Lower lobe of right lung (tissue), 2 donors: Measurements from ENCODE around the gene N4BP2L2. TPM values are rescaled to one million over a fixed set of nuclear protein-coding genes. Genes with fewer than 3 reads are reported as not detected.

Experiments used
- ATAC-seq, 2 donors: fragments of 200-7000 bp; cut with Tn5 transposase; one replicate each; pipeline ENCODE4 v1.9.1; 2020 to 2022; ENCODE audit warnings: mild to moderate bottlenecking in 2 of 2, moderate library complexity in 2 of 2
- DNase-seq: peaks from one replicate; pipeline ENCODE4 v3.0.0-alpha.2; 2020
- H3K27ac ChIP-seq: fragments of 200-600 bp; one replicate; pipeline ENCODE4 v1.8.0; 2022
- H3K27me3 ChIP-seq: fragments of 200-600 bp; one replicate; pipeline ENCODE4 v1.8.0; 2022; ENCODE audit warnings: low read depth
- H3K36me3 ChIP-seq: fragments of 200-600 bp; one replicate; pipeline ENCODE4 v1.8.0; 2022; ENCODE audit warnings: mild to moderate bottlenecking
- H3K4me1 ChIP-seq: fragments of 200-600 bp; one replicate; pipeline ENCODE4 v1.8.0; 2022
- H3K4me3 ChIP-seq: fragments of 200-600 bp; one replicate; pipeline ENCODE4 v1.8.0; 2022; ENCODE audit warnings: mild to moderate bottlenecking
- H3K9me3 ChIP-seq: fragments of 200-600 bp; one replicate; pipeline ENCODE4 v1.8.0; 2022
- intact Hi-C: fragments of 100-400 bp; cut with DNase I; formaldehyde crosslinking; loops from one replicate; pipeline ENCODE4 v1.11.0; 2022
- total RNA-seq: library from RNA; stranded (reverse); fragmentation: NEBNext Ultra II Directional; extraction: Animal tissue kit (Norgen Biotek cat#: 25700); gene quantifications from one replicate; pipeline ENCODE4 v1.2.1, GENCODE V29; 2021
- TF ChIP-seq, protein P1 (sequence below): fragments of 200-600 bp; IDR thresholded peaks from one replicate; pipeline ENCODE4 v1.8.0; 2022; ENCODE audit warnings: antibody characterized with exemption, mild to moderate bottlenecking
- donor health status: DM: no; HTN: yes; CAD: no; lungs with severe emphysema.

Gene N4BP2L2
- total RNA-seq, 1 donor from 2014 or later = 192 TPM

DNA sequence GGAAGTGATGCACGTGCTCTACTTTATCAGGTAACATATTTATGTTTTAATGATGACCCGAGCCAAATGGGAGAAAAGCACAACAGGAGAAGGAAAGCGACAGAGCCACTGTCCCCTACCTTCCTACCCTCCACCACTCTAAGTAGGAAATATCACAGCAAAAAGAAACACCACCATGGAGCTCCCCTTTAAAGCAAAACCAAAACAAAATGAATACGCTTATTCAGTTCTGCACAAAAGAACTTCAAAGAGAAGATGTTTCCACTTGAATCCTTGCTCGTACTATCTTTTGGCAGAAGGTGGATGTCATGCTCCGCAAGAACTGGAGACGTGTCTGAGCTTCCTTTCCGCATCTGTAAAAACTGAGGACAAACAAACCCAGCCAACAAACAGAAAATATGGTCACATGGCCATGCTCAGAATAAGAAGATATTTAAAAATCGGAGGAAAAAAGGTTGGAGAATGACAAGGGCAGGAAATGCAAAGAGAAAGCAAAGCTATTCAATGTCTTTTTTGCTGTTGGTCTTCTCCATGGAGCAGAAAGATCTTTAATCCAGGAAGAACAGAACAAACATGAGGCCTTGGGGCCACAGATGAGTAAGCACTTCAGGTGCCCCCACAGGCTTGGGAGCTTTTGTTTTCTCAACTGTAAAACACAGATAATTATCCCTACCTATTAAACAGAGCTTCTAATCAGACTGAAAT, 130.1 kb downstream of the N4BP2L2 start:
- peaks cover 39% of the 10 kb centered on the region for H3K36me3 ChIP-seq
- no peaks in the 10 kb centered on the region for H3K9me3 ChIP-seq
- TF ChIP-seq, protein P1, sequence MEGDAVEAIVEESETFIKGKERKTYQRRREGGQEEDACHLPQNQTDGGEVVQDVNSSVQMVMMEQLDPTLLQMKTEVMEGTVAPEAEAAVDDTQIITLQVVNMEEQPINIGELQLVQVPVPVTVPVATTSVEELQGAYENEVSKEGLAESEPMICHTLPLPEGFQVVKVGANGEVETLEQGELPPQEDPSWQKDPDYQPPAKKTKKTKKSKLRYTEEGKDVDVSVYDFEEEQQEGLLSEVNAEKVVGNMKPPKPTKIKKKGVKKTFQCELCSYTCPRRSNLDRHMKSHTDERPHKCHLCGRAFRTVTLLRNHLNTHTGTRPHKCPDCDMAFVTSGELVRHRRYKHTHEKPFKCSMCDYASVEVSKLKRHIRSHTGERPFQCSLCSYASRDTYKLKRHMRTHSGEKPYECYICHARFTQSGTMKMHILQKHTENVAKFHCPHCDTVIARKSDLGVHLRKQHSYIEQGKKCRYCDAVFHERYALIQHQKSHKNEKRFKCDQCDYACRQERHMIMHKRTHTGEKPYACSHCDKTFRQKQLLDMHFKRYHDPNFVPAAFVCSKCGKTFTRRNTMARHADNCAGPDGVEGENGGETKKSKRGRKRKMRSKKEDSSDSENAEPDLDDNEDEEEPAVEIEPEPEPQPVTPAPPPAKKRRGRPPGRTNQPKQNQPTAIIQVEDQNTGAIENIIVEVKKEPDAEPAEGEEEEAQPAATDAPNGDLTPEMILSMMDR = no peak
- H3K4me1 ChIP-seq = peaks cover 9% of the 10 kb centered on the region
- ATAC-seq (peak in 1 of 2 donors; percentile 16), DNase-seq (no peak)
- intact Hi-C loops = no loop called here
- no peaks in the 10 kb centered on the region for H3K27me3 ChIP-seq
- H3K27ac ChIP-seq = no peak overlapping the region
- H3K4me3 ChIP-seq = no peak overlapping the region

DNA sequence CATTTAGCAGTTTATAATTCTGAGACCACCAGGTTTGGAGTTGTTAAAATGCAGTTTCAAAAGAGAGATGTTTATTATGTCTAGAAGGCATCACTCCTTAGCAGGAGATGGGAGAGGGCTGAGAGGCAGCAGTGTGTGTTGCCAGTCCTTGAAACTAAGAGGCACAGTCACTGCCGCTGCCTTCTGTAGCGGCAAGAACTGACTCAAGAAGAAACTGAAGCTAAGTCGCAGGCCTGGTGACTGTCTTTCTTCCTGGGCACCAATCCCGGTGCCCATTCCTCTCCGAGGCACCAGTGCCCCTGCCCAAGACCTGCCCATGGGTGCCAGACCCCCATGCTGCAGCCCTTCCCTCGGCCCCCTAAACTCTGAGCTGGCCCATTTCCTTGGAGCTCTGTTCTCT, 130.7 kb downstream of the N4BP2L2 start:
- TF ChIP-seq, protein P1 = no peak
- H3K27ac ChIP-seq = no peak overlapping the region
- H3K27me3 ChIP-seq = no peaks in the 10 kb centered on the region
- H3K9me3 ChIP-seq = no peaks in the 10 kb centered on the region
- intact Hi-C loops = no loop called here
- peaks cover 44% of the 10 kb centered on the region for H3K36me3 ChIP-seq
- H3K4me3 ChIP-seq = no peak overlapping the region
- DNase-seq (no peak), ATAC-seq (no peak)
- H3K4me1 ChIP-seq = peaks cover 9% of the 10 kb centered on the region

DNA sequence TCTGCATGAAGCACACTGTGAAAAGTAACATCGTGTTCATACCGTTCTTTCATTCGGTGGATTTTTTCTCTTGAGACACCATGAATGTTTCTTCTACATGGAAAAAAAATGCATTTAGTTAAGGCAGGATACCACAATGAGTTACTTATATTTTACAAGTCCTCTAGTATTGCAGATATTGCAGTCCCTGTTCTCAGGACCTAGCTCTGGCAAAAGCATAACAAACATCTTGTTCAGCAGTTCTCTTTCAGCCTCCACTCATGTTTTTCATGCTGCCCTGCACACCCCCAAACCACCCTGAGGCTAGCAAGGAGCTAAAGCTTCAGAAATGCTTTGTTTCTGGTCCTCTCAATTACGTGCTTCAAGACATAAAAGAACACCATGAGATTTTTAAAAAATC, 135.5 kb downstream of the N4BP2L2 start:
- Histone ChIP-seq H3K27me3 (no peaks in the 10 kb centered on the region), H3K4me1 (no peaks in the 10 kb centered on the region), H3K36me3 (peaks cover 52% of the 10 kb centered on the region), H3K4me3 (no peak overlapping the region), H3K9me3 (no peaks in the 10 kb centered on the region), H3K27ac (no peak overlapping the region)
- intact Hi-C loops = no loop called here
- ATAC-seq = no peak
- no peak for DNase-seq
- TF ChIP-seq, protein P1 = no peak

DNA sequence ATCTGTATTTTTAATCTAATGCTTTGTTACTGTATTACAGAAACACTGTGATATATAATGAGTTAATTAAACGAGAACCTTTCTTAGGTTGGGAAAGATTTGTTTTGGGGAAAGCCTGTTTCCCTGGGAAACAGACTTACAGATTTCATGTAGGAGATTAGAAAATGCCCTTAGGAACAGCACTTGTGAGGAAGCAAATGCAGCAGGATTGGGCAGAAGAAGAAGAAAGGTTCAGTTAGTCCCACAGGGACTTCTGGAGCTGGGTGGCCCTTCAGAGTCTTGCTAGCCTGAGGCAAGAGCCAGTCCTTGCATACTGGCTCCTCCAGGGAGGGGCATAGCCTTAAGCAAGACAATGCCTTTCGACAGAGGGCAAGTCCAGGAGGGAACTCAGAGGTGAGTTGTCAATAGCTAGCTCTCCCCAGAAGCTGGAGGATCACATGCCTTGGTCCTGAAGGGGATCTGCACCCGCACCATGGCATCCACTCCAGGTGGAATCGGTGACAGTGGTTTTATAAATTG, 147.4 kb downstream of the N4BP2L2 start:
- TF ChIP-seq, protein P1 = no peak
- Histone ChIP-seq H3K27ac (no peak overlapping the region), H3K9me3 (no peaks in the 10 kb centered on the region), H3K36me3 (no peaks in the 10 kb centered on the region), H3K27me3 (no peaks in the 10 kb centered on the region), H3K4me3 (no peak overlapping the region), H3K4me1 (no peaks in the 10 kb centered on the region)
- intact Hi-C loops = no loop called here
- DNase-seq (no peak), ATAC-seq (peak in 1 of 2 donors; percentile 25)

DNA sequence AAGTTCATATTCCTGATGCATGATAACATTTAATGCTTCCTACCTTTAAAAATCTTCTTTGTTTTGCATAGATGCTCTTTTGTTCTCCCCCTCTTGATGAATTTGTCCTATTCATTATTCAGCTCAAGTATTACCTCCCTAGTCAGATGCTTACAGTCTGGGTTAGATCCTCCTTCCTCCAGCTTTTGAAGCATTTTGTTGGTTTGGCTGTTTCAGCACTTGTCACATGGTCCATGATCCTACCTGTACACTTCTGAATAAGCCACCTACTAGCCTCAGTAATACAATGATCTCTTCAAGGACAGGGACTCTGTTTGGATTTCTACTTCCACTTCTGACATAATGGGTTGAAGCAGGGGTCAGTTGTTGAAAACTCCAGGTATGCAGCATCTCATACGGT, 148.1 kb downstream of the N4BP2L2 start:
- Histone ChIP-seq H3K27me3 (no peaks in the 10 kb centered on the region), H3K9me3 (no peaks in the 10 kb centered on the region), H3K36me3 (no peaks in the 10 kb centered on the region), H3K4me1 (no peaks in the 10 kb centered on the region), H3K4me3 (no peak overlapping the region), H3K27ac (no peak overlapping the region)
- intact Hi-C loops = no loop called here
- TF ChIP-seq, protein P1 = no peak
- no peak for DNase-seq
- no peak for ATAC-seq
